Stimulated activated CD8-positive, alpha-beta memory T cell treated with anti-CD3 and anti-CD28 coated beads, Interleukin-4, amount 100 ng/mL, for 48 hours (primary cell): ENCODE results near the gene MIGA2.
"Not testable (repeated sequence)": the region's sequence is repeated elsewhere in the genome, so short reads cannot be mapped to it uniquely, and the experiment has no call there.

Source experiments
- DNase-seq: peaks from one replicate; pipeline ENCODE4 v3.0.0-alpha.2; 2020

Gene MIGA2

GRCh38 chr9:129036241-129036922 is at the start of gene MIGA2:
MIGA2 (plus strand) TSS chr9:129036626; CDS start chr9:129040595, 3,969 bp downstream.
- DNase-seq: peak; percentile 95

- no peak for DNase-seq
These were observed 49.8 kb upstream of the MIGA2 start for GRCh38 chr9:128986671-128987070.

GRCh38 chr9:128987805-128988204 is 48.6 kb upstream of the MIGA2 start:
- DNase-seq: no peak

- DNase-seq: no peak
These were observed 43.4 kb upstream of the MIGA2 start for GRCh38 chr9:128992995-128993394.

- DNase-seq: no peak
These were observed 40.6 kb upstream of the MIGA2 start for GRCh38 chr9:128995791-128996190.

GRCh38 chr9:128998462-128998861 is 38.0 kb upstream of the MIGA2 start:
- no peak for DNase-seq

GRCh38 chr9:128999581-129000206 is 36.7 kb upstream of the MIGA2 start:
- DNase-seq: no peak

- no peak for DNase-seq
These were observed 34.7 kb upstream of the MIGA2 start for GRCh38 chr9:129001504-129002325.

- DNase-seq: no peak
These were observed 33.4 kb upstream of the MIGA2 start for GRCh38 chr9:129002992-129003391.

GRCh38 chr9:129004173-129004572 is 32.3 kb upstream of the MIGA2 start:
- DNase-seq: not testable (repeated sequence)

GRCh38 chr9:129005336-129005997 is 31.0 kb upstream of the MIGA2 start:
- DNase-seq: no peak

- peak; percentile 65 for DNase-seq
These were observed 29.9 kb upstream of the MIGA2 start for GRCh38 chr9:129006328-129007034.

GRCh38 chr9:129007035-129007765 is 29.2 kb upstream of the MIGA2 start:
- DNase-seq: no peak

- no peak for DNase-seq
These were observed 28.5 kb upstream of the MIGA2 start for GRCh38 chr9:129007766-129008468.

GRCh38 chr9:129008469-129008965 is 27.9 kb upstream of the MIGA2 start:
- DNase-seq: no peak

- no peak for DNase-seq
These were observed 27.3 kb upstream of the MIGA2 start for GRCh38 chr9:129008986-129009583.

- no peak for DNase-seq
These were observed 26.8 kb upstream of the MIGA2 start for GRCh38 chr9:129009584-129010141.

GRCh38 chr9:129010267-129010975 is 26.0 kb upstream of the MIGA2 start:
- no peak for DNase-seq

- no peak for DNase-seq
These were observed 25.3 kb upstream of the MIGA2 start for GRCh38 chr9:129011170-129011569.
